Lower leg skin (tissue), 4 donors: Measurements from ENCODE around the gene LRRC49. TPM values are rescaled to one million over a fixed set of nuclear protein-coding genes. Genes with fewer than 3 reads are reported as not detected.

ENCODE experiments used
- DNase-seq, 2 donors: peaks; one replicate each; pipeline ENCODE4 v3.0.0-alpha.2; 2019; ENCODE audit warnings: low spot score in 2 of 2
- H3K4me3 ChIP-seq: fragments of 200-600 bp; sonication (generic); 2 replicates; pipeline ENCODE4 v1.5.1; 2017; ENCODE audit warnings: mild to moderate bottlenecking, low read depth; ENCODE audit not compliant: poor library complexity, severe bottlenecking
- POLR2A ChIP-seq, 2 donors: fragments of 450-650 bp; IDR thresholded peaks; one replicate each; pipeline ENCODE4 v1.6.1; 2016 to 2017; ENCODE audit warnings: antibody characterized with exemption in 2 of 2, mild to moderate bottlenecking in 1 of 2, moderate library complexity in 1 of 2
- WGBS, 2 donors: methylation state at CpG; one replicate each; pipeline ENCODE4 v1.1.5; 2018; 5-methylcytosine and 5-hydroxymethylcytosine counted together
- intact Hi-C: fragments of 100-400 bp; cut with DNase I; formaldehyde crosslinking; loops from one replicate; pipeline ENCODE4 v1.15.0; 2023; ENCODE audit warnings: low total_unique reads
- total RNA-seq, 4 donors: library from RNA; depleted of rRNA; stranded (reverse); fragments of >200 nt; gene quantifications; one replicate each; pipeline ENCODE4 v1.1.0, GENCODE V29; 2016
- TF ChIP-seq, protein P1 (sequence below), 3 donors: fragments of 450-650 bp; IDR thresholded peaks; one replicate each; pipeline ENCODE4 v1.5.1; 2016; ENCODE audit warnings: antibody characterized with exemption in 3 of 3, mild to moderate bottlenecking in 3 of 3, moderate library complexity in 2 of 3

The LRRC49 gene
- total RNA-seq, 4 donors from 2014 or later = 1.9 to 6.1 (median 5.3) TPM

DNA sequence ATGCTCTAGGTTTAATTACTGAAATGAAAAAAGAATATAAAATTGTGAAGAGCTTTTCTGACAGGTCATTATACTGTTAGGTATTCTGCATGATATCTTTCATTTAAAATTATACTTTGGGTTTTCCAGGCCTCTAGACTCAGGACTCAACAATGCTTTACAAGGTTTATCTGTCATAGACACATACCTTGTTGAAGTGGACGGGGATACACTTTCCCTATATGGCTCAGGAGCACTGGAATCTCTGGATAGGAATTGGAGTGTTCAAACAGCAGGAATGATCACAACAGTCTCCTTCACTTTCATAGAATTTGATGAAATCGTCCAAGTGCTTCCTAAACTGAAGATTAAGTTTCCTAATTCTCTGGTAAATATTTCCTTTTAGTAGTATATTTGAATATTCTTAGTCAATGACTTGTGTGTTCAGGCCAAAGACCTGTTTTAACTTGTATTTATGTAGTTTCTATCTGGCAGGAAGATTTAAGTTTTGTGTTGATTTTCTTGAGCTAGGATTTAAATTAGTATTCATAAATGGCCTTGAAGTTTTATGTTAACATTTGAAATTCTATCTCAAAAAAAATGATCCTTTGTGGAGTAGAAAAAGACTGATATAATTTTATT is 115.7 kb downstream of the LRRC49 start:
- no peak overlapping the region for H3K4me3 ChIP-seq
- no peak for DNase-seq
- 56 to 64% methylated on average over 2 of the region's 2 CpGs for WGBS, 2 donors
- intact Hi-C loops = no loop called here
- no peak for TF ChIP-seq POLR2A (IDR thresholded peaks at IDR 0.05)
- TF ChIP-seq, protein P1, sequence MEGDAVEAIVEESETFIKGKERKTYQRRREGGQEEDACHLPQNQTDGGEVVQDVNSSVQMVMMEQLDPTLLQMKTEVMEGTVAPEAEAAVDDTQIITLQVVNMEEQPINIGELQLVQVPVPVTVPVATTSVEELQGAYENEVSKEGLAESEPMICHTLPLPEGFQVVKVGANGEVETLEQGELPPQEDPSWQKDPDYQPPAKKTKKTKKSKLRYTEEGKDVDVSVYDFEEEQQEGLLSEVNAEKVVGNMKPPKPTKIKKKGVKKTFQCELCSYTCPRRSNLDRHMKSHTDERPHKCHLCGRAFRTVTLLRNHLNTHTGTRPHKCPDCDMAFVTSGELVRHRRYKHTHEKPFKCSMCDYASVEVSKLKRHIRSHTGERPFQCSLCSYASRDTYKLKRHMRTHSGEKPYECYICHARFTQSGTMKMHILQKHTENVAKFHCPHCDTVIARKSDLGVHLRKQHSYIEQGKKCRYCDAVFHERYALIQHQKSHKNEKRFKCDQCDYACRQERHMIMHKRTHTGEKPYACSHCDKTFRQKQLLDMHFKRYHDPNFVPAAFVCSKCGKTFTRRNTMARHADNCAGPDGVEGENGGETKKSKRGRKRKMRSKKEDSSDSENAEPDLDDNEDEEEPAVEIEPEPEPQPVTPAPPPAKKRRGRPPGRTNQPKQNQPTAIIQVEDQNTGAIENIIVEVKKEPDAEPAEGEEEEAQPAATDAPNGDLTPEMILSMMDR (IDR thresholded peaks at IDR 0.05) = no peak

DNA sequence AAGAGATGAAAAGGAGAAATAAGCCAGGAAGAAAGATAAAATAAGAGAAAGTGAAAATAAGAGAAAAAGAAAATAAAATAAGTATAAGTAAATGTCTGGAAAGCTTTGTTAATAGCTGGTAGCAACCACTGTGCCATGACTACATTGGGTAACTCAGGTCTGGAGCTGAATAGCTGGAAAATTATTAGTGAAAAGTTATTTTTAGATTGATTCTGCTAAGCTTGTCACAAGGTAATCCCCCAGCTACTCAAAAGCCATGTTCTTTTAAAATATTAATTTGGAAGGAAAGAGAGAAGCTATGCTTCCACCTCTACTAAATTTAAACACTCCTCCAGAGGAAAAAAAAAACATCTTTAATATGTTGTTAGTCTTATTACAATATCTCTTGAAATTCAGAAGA is 117.8 kb downstream of the LRRC49 start:
- intact Hi-C loops = loop anchor here (10.0 kb wide), 1 partner anchor 434 kb away; no protein-coding TSS in a partner anchor
- no peak for DNase-seq
- TF ChIP-seq, protein P1 (IDR thresholded peaks at IDR 0.05) = no peak
- H3K4me3 ChIP-seq = no peak overlapping the region

DNA sequence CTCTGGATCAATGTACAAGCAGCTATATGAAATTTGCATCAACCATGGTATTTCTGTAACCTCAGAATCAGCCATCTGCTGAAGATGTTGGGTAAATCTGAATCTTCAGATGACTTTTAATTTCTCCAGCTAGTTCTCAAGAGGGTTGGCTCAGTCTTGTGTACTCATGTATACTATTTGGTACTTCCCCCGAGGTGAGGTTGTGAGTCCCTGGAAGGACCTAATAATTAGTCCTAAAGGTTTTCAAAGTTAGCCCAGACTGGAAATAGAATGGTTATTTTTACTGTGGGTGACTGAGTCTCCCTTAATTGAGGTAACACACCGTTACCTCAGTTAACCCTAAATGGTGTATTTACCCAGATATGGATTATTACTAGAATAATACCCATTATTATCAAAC is 118.4 kb downstream of the LRRC49 start:
- TF ChIP-seq, protein P1 (IDR thresholded peaks at IDR 0.05) = no peak
- no peak for TF ChIP-seq POLR2A (IDR thresholded peaks at IDR 0.05)
- intact Hi-C loops = loop anchor here (10.0 kb wide), 1 partner anchor 434 kb away; no protein-coding TSS in a partner anchor
- 74 to 76% methylated on average over 2 of the region's 2 CpGs for WGBS, 2 donors
- H3K4me3 ChIP-seq = no peak overlapping the region
- no peak for DNase-seq

DNA sequence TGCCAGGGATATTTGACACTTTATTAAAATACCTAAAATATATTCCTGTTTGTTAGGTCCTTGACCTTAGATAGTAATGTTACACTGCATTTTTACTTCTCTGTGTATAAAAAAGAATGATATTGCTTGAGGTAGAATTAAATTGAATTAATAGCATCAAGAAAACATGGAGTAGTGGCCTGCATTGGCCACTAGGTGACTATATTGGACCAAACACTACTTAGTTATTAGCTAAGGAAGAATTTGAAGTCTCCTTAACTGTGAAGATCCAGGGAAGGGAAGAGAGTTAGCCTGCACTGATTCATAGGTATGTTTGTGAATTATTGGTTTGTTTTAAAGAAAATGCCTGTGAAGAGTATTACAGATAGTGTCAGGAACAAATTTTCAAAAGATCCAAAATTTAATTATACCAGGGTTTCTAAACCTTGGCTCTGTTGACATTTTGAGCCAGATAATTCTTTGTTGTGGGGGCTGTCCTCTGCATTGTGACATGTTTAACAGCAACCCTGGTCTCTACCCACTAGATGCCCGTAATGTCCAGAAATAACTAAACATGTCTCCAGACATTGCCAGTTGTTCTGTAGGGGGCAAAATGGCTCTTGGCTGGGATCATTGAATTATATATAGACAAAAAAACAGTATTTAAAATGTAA is 119.0 kb downstream of the LRRC49 start:
- intact Hi-C loops = loop anchor here (10.0 kb wide), 1 partner anchor 433 kb away; no protein-coding TSS in a partner anchor
- DNase-seq = peak in 1 of 2 donors; percentile 21
- H3K4me3 ChIP-seq = no peak overlapping the region
- TF ChIP-seq POLR2A (IDR thresholded peaks at IDR 0.05) = no peak
- TF ChIP-seq, protein P1 (IDR thresholded peaks at IDR 0.05) = no peak
- 81 to 91% methylated on average over 1 of the region's 1 CpG for WGBS, 2 donors

DNA sequence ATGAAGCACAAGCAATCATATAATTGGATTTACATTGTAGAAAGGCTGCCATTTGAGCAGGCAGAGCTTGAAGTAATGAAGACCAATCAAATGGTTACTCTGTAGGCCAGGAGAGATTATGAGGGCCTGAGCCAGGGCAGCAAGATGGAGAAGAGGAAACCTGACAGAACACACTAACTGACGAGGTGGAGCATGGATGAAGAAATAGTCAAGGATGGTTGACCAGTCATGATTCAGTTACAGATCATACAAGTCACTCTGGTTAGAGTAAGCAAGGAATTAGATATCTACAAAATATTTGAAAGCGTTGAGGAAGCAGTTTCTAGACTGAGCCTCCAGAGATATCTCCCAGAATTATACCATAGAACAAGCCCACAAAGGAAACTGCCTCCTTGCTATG is 120.8 kb downstream of the LRRC49 start:
- intact Hi-C loops = loop anchor here (10.0 kb wide), 1 partner anchor 431 kb away; no protein-coding TSS in a partner anchor
- WGBS, 2 donors = 87 to 89% methylated on average over 2 of the region's 2 CpGs
- H3K4me3 ChIP-seq = no peak overlapping the region
- no peak for DNase-seq
- TF ChIP-seq, protein P1 (IDR thresholded peaks at IDR 0.05) = no peak
- no peak for TF ChIP-seq POLR2A (IDR thresholded peaks at IDR 0.05)
